Thyroid gland (tissue), 4 donors: Measurements from ENCODE around the gene PLEKHA5.

ENCODE experiments used
- CTCF ChIP-seq, 6 experiments: fragments of 200-600 bp in 3 of 6; fragments of 450-650 bp in 3 of 6; sonication (generic) in 3 of 6; IDR thresholded peaks; one replicate each; pipeline ENCODE4 v1.5.1; 2016 to 2019; ENCODE audit warnings: antibody characterized with exemption in 6 of 6, mild to moderate bottlenecking in 2 of 6, inconsistent platforms in 1 of 6, moderate library complexity in 1 of 6
- POLR2A ChIP-seq, 2 donors: fragments of 450-650 bp; IDR thresholded peaks; one replicate each; pipeline ENCODE4 v1.6.1; 2017; ENCODE audit warnings: antibody characterized with exemption in 2 of 2, mild to moderate bottlenecking in 2 of 2, moderate library complexity in 1 of 2

GRCh38 chr12:19121449-19122018, 8.0 kb upstream of the PLEKHA5 start:
- TF ChIP-seq CTCF (IDR thresholded peaks at IDR 0.05) (no peak), POLR2A (IDR thresholded peaks at IDR 0.05) (no peak)
